ENCODE data around the gene CTSC.

GRCh38 chr11:88297421-88297820 is 40.1 kb downstream of the CTSC start:
- TF ChIP-seq CTCF (IDR thresholded peaks at IDR 0.05) (no peak), POLR2A (IDR thresholded peaks at IDR 0.05) (no peak)
